Fibroblast of the aortic adventitia (primary cell): ENCODE data around the gene TRABD2B. TPM values are rescaled to one million over a fixed set of nuclear protein-coding genes. Genes with fewer than 3 reads are reported as not detected.

Source experiments
- DNase-seq: peaks from one replicate; pipeline ENCODE4 v3.0.0-alpha.2; 2010; ENCODE audit warnings: low read depth
- H3K4me3 ChIP-seq: 2 replicates; pipeline ENCODE4 v1.5.1; 2011; ENCODE audit warnings: low read depth, mild to moderate bottlenecking, control low read depth, low read length, moderate library complexity
- total RNA-seq: library from RNA; depleted of rRNA; stranded (reverse); fragments of >200 nt; gene quantifications from 2 replicates; pipeline ENCODE4 v1.2.3, GENCODE V29; 2012; ENCODE audit warnings: low replicate concordance
- TF ChIP-seq, protein P1 (sequence below): IDR thresholded peaks from 2 replicates; pipeline ENCODE4 v1.5.1; 2011; ENCODE audit warnings: mild to moderate bottlenecking, low read length, control low read depth, inconsistent platforms; ENCODE audit not compliant: insufficient read depth

The TRABD2B gene
- total RNA-seq, 1 donor: under 0.01 TPM

DNA sequence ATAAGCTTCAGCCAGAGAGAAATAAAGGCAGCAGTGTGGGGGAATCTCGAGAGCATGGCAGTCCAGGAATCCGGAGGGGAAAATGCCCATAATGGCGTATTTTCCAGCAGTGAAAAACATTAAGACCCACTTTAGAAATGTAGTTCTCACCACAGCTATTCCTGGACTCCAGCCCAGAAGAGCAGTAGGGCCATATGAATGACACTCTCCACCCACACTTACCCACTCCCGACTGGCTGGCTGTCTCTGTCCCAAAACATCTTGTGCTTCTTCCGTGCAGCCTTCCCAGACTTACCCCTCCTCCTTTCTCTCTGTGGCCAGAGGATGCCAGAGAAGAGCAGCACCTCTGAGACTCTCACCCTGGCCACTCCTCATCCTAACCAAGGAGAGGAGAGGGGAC is 56.4 kb downstream of the TRABD2B start:
- H3K4me3 ChIP-seq: no peak overlapping the region
- DNase-seq: no peak
- TF ChIP-seq, protein P1, sequence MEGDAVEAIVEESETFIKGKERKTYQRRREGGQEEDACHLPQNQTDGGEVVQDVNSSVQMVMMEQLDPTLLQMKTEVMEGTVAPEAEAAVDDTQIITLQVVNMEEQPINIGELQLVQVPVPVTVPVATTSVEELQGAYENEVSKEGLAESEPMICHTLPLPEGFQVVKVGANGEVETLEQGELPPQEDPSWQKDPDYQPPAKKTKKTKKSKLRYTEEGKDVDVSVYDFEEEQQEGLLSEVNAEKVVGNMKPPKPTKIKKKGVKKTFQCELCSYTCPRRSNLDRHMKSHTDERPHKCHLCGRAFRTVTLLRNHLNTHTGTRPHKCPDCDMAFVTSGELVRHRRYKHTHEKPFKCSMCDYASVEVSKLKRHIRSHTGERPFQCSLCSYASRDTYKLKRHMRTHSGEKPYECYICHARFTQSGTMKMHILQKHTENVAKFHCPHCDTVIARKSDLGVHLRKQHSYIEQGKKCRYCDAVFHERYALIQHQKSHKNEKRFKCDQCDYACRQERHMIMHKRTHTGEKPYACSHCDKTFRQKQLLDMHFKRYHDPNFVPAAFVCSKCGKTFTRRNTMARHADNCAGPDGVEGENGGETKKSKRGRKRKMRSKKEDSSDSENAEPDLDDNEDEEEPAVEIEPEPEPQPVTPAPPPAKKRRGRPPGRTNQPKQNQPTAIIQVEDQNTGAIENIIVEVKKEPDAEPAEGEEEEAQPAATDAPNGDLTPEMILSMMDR: no peak

DNA sequence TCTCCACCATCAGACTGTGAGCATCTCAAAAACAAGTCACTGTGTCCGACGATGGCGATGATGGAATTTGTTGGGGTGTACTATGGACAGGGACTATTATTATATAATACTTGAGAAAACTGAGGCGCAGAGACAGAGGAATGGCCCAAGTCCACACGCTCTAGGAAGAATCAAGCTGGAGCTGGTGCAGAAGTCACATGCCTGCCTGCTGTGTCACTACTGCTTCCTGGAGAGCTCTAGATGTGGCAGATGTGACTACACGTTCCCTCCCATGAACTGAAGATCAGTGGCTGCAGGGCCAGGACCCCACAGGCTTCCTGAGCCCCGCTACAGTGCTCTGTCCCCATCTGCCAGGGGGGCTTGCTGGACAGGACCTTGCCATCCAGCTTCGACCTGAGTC is 56.9 kb downstream of the TRABD2B start:
- DNase-seq: no peak
- TF ChIP-seq, protein P1: no peak
- H3K4me3 ChIP-seq: no peak overlapping the region

DNA sequence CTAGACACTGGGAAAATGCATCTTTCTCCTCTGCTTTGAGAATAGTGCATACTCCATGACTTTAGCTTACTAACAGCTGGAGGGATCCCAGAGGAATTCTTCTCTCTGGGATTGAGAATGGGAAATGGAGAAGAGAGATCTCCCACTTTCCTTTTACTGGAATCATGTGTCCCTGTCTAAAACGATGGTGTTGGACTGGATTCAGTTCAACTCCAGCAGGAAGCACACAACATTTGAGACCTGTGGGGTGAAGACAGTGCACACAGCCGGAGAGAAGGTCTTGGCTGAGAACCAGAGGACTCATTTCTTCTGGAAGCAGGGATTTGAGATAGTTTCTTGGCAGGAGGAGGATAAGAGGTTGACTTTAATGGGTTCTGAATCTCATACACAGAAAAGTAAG is 58.7 kb downstream of the TRABD2B start:
- H3K4me3 ChIP-seq: no peak overlapping the region
- DNase-seq: peak; percentile 3
- TF ChIP-seq, protein P1: no peak

DNA sequence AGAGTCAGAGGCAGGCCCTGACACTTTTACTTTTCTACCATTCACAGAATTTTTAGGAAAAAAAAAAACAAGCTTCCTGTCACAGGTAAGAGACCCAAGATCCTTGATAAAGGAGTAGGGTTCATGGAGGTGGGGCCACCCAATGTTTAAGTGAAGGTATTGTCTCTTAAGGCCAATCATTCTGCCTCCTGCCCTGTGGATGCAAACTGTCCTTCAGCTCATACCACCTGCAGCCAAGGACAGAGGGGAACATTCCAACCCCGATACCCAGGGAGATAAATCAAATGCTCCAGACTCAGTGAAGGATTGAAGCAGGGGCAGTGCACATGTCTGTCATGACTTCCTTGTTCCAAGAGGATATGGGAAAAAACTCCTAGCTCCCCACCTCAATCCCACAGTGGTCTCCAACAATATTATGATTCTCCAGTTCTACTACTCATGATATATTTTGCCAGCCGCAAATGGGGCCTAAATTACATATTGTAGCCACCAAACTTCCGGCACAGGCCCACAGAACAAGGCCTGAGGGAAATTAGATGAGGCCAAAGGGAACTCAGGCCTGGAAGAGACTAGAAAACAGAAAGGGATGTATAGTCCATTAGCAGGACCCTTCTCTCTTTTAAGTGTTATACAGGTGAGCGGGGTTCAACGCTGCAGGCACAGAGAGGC is 59.5 kb downstream of the TRABD2B start:
- no peak for DNase-seq
- TF ChIP-seq, protein P1: no peak
- H3K4me3 ChIP-seq: no peak overlapping the region

DNA sequence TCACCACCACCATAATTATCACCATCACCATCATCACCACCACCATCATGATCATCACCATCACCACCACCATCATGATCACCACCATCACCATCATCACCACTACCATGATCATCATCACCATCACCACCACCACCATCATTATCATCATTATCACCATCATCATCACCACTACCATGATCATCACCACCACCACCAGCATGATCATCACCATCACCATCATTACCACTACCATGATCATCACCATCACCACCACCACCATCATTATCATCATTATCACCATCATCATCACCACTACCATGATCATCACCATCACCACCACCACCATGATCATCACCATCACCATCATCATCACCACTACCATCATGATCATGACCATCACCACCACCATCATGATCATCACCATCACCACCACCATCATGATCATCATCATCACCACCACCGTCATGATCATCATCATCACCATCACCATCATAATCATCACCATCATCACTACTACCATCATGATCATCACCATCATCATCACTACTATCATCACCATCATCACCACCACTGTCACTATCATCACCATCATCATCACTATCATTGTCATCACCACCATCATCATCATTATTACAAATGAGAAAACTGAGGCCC is 60.2 kb downstream of the TRABD2B start:
- DNase-seq: no peak

DNA sequence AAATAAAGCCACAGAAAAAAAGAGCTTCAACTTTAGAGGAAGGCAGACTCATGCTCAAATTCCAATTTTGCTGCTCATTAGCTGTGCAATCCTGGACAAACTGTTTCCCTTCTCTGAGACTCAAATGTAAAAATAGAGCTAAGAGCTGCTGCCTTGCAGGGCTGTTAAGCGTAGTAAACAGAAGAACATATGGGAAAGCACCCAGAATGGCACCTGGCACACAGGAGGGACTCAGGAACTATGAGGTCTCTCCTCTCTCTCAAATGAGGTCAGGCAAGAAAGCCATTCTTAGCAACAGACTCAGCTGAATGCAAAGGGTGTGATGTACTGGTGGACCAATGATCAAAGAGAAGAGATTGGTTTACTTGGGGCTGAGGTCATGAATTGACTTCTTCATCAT is 61.3 kb downstream of the TRABD2B start:
- DNase-seq: no peak
- TF ChIP-seq, protein P1: no peak
- H3K4me3 ChIP-seq: no peak overlapping the region

More for the DNA sequence above, 60.2 kb downstream of the TRABD2B start:
- H3K4me3 ChIP-seq: no peak overlapping the region
- TF ChIP-seq, protein P1: no peak
